IPS-18c (cell line): ENCODE results near the gene ANKRD50.

Source experiments
- H3K4me3 ChIP-seq: 2 replicates; pipeline ENCODE4 v1.7.0; 2013; ENCODE audit warnings: low read depth, mild to moderate bottlenecking, low read length, moderate library complexity; ENCODE audit not compliant: insufficient read depth
- H3K9me3 ChIP-seq: one replicate; pipeline ENCODE4 v1.6.1; 2013; ENCODE audit warnings: mild to moderate bottlenecking, low read length, moderate library complexity; ENCODE audit not compliant: control insufficient read depth, insufficient read depth

ANKRD50 gene

DNA sequence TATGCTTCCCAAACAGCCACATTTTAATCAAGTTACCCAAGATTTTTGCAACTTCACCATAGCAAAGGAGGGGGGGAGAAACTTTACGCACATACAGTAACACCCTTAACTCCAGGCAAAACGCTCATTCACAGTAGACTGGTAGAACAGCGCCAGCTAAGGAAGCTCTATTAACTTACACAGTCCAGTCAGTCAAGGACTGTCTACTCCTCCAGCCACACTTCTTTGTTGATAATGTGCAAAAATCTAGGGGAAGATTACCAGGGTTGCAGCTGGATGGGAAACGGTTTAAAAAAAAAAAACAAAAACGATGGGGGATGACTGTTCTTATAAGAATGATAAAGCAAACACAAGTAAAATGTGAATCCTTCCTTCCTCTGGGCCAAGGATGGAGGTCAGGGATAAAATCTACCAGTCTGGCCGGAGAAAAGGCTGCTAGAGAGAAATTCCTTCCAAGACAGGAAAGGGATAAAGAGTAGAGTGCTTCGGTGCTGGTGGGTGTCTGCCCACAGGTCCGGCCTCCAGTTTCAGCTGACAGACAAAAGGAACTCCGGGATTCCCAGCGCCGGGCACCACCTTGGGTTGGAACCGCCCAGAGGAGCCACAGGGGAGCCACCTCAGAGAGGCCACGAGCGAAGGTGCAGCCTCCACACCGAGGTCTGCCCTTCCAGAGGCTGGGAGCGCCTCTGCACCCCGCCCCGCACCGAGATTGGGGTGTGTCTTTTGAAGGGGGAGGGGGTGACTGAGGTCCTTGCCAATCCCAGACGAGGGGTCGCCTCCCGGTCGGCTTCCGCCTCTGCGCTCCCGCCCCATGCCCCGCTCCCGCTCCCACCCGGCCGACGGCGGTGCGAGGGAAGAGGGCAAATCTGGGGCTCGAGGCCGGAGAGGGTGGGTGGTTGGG is 811 bp downstream of the ANKRD50 start:
- Histone ChIP-seq H3K9me3 (peaks cover 2% of the 10 kb centered on the region), H3K4me3 (peak overlapping the region; percentile 90)

DNA sequence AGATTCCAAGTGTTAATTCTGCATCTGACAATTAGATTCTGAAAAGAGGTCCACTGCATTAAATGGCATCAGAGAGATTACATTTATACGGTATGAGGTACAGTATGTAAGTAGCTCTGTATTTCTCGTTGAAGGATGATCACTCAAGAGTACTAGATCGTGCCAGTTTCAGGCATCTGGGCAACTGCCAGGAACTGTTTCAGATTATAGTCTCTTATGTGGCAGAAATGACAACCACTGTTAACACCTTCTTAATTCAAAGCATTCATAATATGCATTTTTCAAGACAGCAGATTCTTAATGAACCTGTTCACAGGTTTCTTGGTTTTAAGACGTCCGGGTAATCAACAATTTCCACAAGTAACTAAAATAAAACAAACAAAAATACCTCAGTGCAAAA is 1.6 kb downstream of the ANKRD50 start:
- Histone ChIP-seq H3K4me3 (peak overlapping the region; percentile 90), H3K9me3 (peaks cover 2% of the 10 kb centered on the region)

DNA sequence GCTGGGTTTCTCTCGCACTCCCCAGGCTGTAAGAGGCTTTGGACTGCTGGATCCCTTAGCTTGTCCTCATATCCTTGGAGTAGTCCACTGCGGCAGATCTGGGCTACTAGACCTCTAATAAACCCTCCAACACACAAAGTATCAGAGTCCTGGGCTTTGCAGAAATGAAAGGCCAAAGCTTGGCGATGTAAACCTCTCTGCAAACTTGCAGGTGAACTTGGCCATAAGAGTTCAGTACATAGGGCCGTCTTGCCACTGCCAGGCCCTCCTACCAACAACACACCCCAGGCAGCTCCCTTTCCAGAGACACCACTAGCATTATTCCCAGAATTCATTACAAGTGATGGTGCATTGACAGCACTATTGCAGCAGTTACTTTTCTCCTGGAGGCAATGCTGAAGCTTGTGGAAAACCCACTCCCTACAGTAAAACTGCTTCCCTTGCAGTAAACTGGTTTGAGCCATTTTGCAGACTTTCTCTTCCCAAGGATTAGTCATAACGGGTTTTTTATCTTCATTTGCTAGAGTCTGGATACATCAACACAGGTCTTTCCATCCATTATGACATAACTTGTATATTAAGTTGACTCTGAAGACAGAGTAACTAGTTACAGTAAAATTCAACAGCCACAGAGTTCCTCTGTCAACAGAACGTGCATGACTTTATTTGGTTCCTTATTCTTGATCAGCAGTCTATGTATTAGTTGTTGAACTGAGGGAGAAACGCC is 2.4 kb downstream of the ANKRD50 start:
- Histone ChIP-seq H3K4me3 (peak overlapping the region; percentile 90), H3K9me3 (peaks cover 2% of the 10 kb centered on the region)

DNA sequence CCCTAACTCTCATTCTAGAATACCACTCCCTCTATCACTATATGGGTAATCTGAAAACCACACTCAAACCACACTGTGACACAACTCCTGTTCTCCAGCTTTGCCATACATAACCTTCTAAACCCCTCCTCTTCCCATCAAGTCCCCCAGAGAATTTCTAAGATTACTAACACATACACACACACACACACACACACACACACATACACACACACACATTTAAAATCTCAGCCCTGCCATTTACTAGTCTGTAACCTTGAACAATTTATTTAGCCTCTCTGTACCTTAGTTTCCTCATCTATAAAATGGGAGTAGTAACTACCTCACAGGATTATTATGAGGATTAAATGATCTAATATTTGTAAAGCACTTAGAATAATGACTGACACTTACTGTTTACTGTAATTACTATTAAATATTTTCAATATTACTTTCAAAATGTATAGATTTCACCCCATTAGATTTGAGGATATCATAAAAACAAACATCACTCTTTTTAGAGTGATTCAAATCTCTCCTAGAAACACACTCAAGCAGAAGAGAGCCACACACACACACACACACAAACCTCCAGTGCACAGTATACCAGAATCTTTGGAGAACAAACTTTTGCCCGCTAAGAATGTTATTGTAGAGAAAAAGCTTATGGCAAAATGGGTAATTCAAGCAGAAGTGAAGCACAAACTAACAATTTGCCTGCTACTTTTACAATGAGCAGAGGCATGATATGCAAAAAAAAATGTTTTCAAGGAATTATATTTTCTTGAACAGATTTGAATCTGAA is 3.8 kb downstream of the ANKRD50 start:
- no peak overlapping the region; the same call in 1 of the 2 replicates for H3K4me3 ChIP-seq
- peaks cover 2% of the 10 kb centered on the region for H3K9me3 ChIP-seq

DNA sequence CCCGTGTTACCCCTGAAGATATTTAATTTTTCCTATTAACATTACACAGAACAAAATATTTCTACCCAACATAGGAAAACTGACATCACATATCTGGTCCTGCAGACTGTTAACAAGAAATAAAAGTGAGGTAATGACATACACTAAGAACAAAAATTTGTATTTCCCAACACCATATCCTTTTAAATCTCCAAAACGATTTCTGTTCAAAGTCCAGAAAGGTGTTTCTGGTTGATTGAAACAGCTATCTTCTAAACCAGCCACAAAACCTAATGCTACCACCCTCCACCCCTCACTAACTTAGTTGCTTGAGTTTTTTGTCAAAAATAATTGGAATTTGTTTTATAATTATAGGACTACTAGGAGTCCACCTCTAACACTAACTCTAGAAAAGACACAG is 7.1 kb downstream of the ANKRD50 start:
- no peaks in the 10 kb centered on the region for H3K9me3 ChIP-seq
- H3K4me3 ChIP-seq, result no peak overlapping the region

DNA sequence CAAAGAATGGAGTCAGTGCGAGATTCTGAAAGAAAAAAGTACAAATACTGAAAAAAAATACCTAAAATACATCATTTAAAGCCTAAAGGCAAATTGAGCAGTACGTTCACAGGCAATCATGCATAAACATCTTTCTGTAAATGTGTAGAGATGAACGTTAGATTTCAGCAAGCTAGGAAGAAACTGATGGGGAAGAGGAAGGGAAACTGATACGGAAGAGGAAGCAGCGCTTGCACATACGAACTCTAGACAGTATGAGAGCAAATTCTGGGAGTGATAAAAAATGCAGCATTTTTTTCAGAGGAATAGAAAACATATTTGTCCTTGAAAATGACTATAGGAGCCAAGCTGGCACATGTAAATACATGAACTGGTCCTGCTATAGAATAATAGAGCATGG is 9.4 kb downstream of the ANKRD50 start:
- no peak overlapping the region for H3K4me3 ChIP-seq
- H3K9me3 ChIP-seq, result no peaks in the 10 kb centered on the region

DNA sequence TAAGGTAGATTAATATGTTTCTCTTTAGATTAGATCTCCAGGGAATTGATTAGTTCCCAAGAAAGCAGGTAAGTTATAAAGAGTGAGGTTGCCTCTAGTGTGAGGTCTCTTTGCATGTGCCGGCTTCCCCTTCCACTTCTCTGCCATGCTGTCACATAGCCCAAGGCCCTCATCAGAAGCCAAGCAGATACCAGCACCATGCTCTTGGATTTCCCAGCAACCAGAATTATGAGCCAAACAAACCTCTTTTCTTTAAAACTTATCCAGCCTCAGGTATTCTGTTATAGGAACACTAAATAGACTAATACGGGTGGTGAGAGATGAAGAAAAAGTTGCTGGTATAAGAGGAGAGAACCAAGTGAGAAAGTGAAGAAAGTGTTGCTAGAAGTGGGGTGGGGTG is 15.1 kb downstream of the ANKRD50 start:
- Histone ChIP-seq H3K4me3 (no peak overlapping the region), H3K9me3 (peaks cover 3% of the 10 kb centered on the region)

DNA sequence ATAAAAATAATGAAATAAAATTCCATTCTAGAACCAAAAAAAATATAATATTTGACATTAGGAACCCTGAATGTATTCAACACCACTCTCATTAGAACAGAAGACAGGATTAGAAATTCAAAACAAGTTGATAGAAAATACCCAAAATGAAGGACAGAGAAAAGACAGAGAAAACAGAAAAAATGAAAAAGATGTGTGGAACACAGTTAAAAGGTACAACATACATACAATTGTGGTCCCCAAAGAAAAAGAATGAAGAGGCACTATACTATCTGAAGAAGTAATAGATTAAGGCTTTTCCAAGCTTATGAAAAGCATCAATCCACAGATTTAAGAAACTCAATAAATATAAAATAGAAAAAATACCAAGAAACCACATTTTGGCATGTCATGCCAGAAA is 16.4 kb downstream of the ANKRD50 start:
- no peak overlapping the region for H3K4me3 ChIP-seq

DNA sequence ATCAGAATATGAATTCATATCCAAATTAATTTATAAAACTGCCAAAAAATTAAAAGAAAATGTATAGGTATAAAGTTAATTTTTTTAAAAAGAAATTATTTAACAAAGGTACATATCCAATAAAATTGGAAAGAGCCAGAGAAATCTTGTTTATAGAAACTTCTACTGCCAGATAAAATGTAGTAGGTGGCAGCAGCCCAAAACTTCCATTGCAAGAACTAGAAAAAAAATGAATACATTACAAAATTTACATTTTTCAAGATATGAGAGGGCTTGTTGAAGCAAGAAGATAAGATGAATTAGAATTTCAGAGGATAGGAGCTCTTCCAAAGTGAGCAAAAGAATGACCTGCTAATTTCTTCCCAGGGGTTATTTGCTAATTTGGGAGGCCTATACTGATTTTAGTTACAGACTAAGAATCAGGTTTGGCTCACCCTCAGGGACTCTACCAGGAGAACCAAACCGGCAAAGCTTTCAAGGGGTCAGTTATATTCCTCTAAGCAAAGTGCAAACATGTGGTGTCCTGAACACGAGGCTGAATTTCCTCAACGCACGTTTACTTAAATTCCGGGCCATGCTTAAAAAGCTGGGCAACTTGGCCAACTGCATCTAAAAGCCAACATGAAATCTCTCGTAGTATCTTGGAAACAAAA is 17.5 kb downstream of the ANKRD50 start:
- Histone ChIP-seq H3K4me3 (no peak overlapping the region), H3K9me3 (peaks cover 3% of the 10 kb centered on the region)

More for the DNA sequence above, 16.4 kb downstream of the ANKRD50 start:
- peaks cover 3% of the 10 kb centered on the region for H3K9me3 ChIP-seq

DNA sequence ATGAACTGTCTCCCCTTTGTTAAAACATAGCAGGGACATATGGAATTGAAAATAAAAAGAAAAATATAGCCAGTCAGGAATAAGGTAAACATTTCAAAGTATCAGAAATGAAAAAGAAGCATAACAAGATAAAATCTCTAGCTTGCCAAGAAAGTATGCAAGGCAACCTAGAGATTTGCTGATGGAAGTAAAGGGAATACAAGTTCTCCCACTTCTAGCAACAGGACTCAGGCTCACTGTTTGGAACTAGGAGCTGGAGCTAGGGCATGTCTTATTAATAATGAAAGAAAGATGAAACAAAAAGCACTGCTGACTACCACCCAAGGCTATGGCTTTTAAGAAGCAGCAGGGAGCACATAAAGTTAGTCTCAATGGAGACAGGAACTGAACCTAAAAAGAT is 18.2 kb downstream of the ANKRD50 start:
- Histone ChIP-seq H3K4me3 (no peak overlapping the region), H3K9me3 (peaks cover 3% of the 10 kb centered on the region)

DNA sequence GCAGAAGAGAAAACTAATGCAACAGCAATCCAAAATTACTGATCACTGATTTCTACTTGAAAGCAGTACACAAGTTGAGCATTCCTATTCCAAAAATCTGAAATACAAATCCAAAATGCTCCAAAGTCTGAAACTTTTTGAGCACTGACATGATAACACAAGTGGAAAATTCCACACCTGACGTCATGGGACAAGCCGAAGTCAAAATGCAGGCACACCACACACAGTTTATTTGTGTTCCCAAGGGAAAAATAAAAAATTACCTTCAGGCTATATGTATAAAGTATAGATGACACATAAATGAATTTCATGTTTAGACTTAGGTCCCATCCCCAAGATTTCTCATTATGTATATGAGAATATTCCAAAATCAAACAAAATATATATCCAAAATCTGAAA is 20.7 kb downstream of the ANKRD50 start:
- no peak overlapping the region for H3K4me3 ChIP-seq
- peaks cover 3% of the 10 kb centered on the region for H3K9me3 ChIP-seq

DNA sequence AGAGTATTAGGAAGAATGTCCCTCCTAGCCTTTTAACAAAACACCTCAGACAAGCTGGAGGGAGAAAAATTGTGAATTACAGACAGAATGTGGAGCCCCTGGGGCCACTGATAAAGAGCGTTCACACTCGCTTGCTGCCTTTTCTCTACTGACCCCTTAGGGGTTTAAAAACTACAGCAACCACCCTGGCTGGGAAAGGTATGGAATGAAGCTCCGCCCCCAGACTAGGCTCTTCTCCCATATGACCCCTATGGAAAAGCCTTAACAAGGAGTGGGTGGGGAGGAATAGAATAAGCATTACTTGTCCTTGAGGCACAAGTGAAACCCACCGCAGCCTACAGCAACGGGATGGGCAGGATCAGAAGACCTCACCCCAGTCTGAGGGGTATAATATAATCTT is 26.3 kb downstream of the ANKRD50 start:
- no peaks in the 10 kb centered on the region for H3K9me3 ChIP-seq
- no peak overlapping the region for H3K4me3 ChIP-seq

DNA sequence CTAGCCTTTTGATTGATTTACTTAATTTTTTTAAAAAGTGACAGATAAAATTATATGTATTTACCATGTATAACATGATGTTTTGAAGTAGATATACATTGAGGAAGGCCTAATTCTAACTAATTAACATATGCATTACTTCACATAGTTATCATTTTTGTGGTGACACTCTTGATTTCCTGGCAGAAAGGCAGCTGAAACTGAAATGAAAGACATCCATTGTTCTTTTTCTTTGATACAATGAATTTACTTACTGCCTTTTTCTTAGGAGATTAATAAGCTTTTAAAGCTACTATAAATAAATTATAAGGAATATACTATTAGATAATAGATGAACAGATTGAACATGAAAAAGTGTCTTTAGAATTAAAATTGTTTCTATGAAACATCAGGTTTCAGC is 26.7 kb downstream of the ANKRD50 start:
- no peaks in the 10 kb centered on the region for H3K9me3 ChIP-seq
- H3K4me3 ChIP-seq, result no peak overlapping the region

DNA sequence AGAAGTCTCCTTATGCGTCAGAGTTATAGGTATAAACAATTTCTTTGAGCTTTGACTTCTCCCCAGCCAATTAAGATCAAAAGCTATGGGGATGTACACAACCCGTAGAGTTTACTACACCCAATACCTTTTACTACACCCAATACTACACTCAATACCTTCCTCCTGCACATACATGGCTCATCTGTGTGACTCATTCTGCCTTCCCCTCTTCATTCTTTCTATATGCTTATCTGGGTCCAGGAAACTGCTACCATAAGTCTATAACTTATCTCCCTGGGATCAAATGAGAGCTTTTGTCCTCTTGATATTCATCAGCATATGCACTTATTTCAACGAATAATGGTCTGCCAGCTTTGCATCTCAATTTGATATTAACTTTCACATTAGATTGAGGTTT is 28.2 kb downstream of the ANKRD50 start:
- H3K9me3 ChIP-seq, result no peaks in the 10 kb centered on the region
- H3K4me3 ChIP-seq, result no peak overlapping the region

DNA sequence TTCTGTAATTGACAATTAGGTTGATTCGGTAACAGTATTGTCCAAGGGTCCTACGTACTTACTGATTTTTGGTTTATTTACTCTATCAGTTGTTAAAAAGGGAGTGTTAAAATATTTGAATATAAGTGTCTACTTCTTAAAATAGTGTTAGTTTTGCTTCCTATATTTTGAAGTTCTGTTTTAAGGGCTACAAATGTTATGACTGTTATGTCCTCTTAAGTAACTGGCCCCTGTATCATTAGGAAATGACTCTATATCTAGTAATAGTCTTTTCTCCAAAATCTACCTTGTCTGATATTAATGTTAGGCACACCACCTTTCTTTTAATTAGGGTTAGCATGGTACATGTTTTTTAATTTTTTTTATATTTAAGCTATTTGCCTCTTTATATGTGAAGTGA is 30.1 kb downstream of the ANKRD50 start:
- Histone ChIP-seq H3K4me3 (no peak overlapping the region), H3K9me3 (no peaks in the 10 kb centered on the region)

DNA sequence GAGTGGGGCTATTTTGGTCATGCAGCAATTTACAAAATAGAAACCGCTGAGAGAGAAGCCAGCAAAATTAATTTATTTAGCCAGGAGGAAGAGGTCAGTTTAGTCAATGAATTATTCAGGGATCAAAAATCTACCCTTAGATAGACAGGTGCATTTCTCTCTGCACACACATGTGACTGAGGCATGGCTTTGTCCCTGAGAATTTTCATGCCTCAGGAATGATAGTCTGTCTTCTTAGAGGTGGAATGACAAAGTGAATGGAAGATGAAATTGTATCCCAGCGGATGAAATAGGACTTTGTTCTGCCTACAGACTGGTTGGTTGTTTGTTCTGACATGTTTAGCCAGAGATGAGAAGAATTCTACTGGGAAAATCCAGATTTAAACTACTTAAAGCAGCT is 46.0 kb downstream of the ANKRD50 start:
- H3K9me3 ChIP-seq, result no peaks in the 10 kb centered on the region
- no peak overlapping the region for H3K4me3 ChIP-seq

DNA sequence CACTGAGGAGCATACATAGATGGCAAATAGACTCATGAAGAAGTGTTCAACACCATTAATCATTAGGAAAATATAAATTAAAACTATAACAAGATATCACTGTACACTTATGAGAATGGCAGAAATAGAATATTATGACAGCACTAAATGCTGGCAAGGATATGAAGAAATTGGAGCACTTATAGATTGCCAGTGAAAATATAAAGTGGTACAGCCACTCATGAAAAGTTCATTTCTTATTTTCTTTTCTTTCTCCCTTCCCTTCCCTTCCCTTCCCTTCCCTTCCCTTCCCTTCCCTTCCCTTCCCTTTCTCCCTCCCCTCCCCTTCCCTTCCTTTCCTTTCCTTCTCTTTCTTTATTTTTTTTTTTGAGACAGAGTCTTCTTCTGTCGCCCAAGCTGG is 53.7 kb downstream of the ANKRD50 start:
- no peak overlapping the region for H3K4me3 ChIP-seq
- H3K9me3 ChIP-seq, result no peaks in the 10 kb centered on the region
